IMR-90 (cell line): Measurements from ENCODE around the gene CHI3L1. TPM values are rescaled to one million over a fixed set of nuclear protein-coding genes. Genes with fewer than 3 reads are reported as not detected.

ENCODE experiments used
- ATAC-seq: fragments of 200-7000 bp; cut with Tn5 transposase; 2 replicates; pipeline ENCODE4 v1.9.1; 2020; ENCODE audit warnings: low read depth, mild to moderate bottlenecking, moderate library complexity
- BruUV-seq: library from RNA; stranded (reverse); fragments of 400-500 nt; replicated peaks from 2 replicates; lab custom pipeline; 2021; lab: Mats Ljungman, UMichigan
- CTCF ChIA-PET: fragments of 300-600 bp; formaldehyde crosslinking; extraction: SDS; loops from one replicate; lab custom pipeline; 2021; ENCODE audit warnings: antibody characterized with exemption; lab: Yijun Ruan, JAX
- POLR2A ChIA-PET: fragments of 300-600 bp; sonication (Branson Sonifier 250); formaldehyde crosslinking; loops from one replicate; lab custom pipeline; 2022; ENCODE audit warnings: antibody characterized with exemption; ENCODE audit not compliant: unreplicated experiment; lab: Charles Lee
- DNase-seq: peaks from one replicate; pipeline ENCODE4 v3.0.0; 2013
- H2AFZ ChIP-seq: replicated peaks from 2 replicates; pipeline ENCODE3; 2013; ENCODE audit warnings: low read length, mild to moderate bottlenecking; ENCODE audit not compliant: poor library complexity
- H2AK5ac ChIP-seq: 2 replicates; pipeline ENCODE4 v1.6.1; 2013; ENCODE audit warnings: low read depth, low read length, inconsistent platforms
- H2AK9ac ChIP-seq: replicated peaks from 2 replicates; pipeline ENCODE3; 2013; ENCODE audit warnings: mild to moderate bottlenecking, low read depth, low read length, moderate library complexity; ENCODE audit not compliant: poor library complexity
- H2BK120ac ChIP-seq: 2 replicates; pipeline ENCODE4 v1.6.1; 2013; ENCODE audit warnings: low read depth, low read length, inconsistent platforms
- H2BK15ac ChIP-seq: 3 replicates; pipeline ENCODE4 v1.6.1; 2013; ENCODE audit warnings: low read depth, low read length, inconsistent platforms
- H2BK20ac ChIP-seq: 2 replicates; pipeline ENCODE4 v1.6.1; 2013; ENCODE audit warnings: low read depth, mild to moderate bottlenecking, inconsistent platforms, low read length, moderate library complexity
- H2BK5ac ChIP-seq: 2 replicates; pipeline ENCODE4 v1.6.1; 2013; ENCODE audit warnings: mild to moderate bottlenecking, low read depth, low read length, inconsistent platforms; ENCODE audit not compliant: poor library complexity, severe bottlenecking
- H3K14ac ChIP-seq: replicated peaks from 2 replicates; pipeline ENCODE4 v1.6.1; 2013; ENCODE audit warnings: low read depth, low read length, inconsistent platforms
- H3K18ac ChIP-seq: 2 replicates; pipeline ENCODE4 v1.6.1; 2013; ENCODE audit warnings: low read depth, low read length, control low read depth
- H3K23ac ChIP-seq: 2 replicates; pipeline ENCODE4 v1.6.1; 2013; ENCODE audit warnings: low read depth, low read length, inconsistent platforms
- H3K27ac ChIP-seq: 2 replicates; pipeline ENCODE4 v1.5.1; 2013; ENCODE audit warnings: mild to moderate bottlenecking, control low read depth, low read length; ENCODE audit not compliant: insufficient read depth
- H3K27me3 ChIP-seq: 2 replicates; pipeline ENCODE4 v1.6.1; 2013; ENCODE audit warnings: low read length; ENCODE audit not compliant: control insufficient read depth, insufficient read depth
- H3K36me3 ChIP-seq: 2 replicates; pipeline ENCODE4 v1.6.1; 2013; ENCODE audit warnings: low read length, mixed read lengths; ENCODE audit not compliant: control insufficient read depth, insufficient read depth
- H3K4ac ChIP-seq: 2 replicates; pipeline ENCODE4 v1.6.1; 2013; ENCODE audit warnings: low read depth, low read length, inconsistent platforms
- H3K4me1 ChIP-seq: 2 replicates; pipeline ENCODE4 v1.6.1; 2013; ENCODE audit warnings: low read length, mixed read lengths; ENCODE audit not compliant: control insufficient read depth, insufficient read depth
- H3K4me2 ChIP-seq: 2 replicates; pipeline ENCODE4 v1.6.1; 2013; ENCODE audit warnings: low read depth, mild to moderate bottlenecking, control low read depth, low read length, moderate library complexity
- H3K4me3 ChIP-seq: 2 replicates; pipeline ENCODE4 v1.5.1; 2013; ENCODE audit warnings: low read depth, mild to moderate bottlenecking, control low read depth, low read length, moderate library complexity; ENCODE audit not compliant: insufficient read depth
- H3K56ac ChIP-seq: 2 replicates; pipeline ENCODE4 v1.6.1; 2013; ENCODE audit warnings: low read length, inconsistent platforms; ENCODE audit not compliant: insufficient read depth; ENCODE audit errors: extremely low read depth
- H3K79me1 ChIP-seq, 2 experiments: 2 replicates each; pipeline ENCODE4 v1.6.1; 2013; ENCODE audit warnings: low read length in 2 of 2, inconsistent platforms in 1 of 2, low read depth in 1 of 2
- H3K9ac ChIP-seq: 2 replicates; pipeline ENCODE4 v1.6.1; 2013; ENCODE audit warnings: low read depth, low read length, control low read depth
- H3K9me1 ChIP-seq: 2 replicates; pipeline ENCODE4 v1.6.1; 2013; ENCODE audit warnings: low read length, inconsistent platforms; ENCODE audit not compliant: insufficient read depth
- H3K9me3 ChIP-seq: 2 replicates; pipeline ENCODE4 v1.6.1; 2013; ENCODE audit warnings: low read length; ENCODE audit not compliant: control insufficient read depth, insufficient read depth
- H4K20me1 ChIP-seq: 2 replicates; pipeline ENCODE4 v1.6.1; 2013; ENCODE audit warnings: low read length, inconsistent platforms; ENCODE audit not compliant: insufficient read depth
- H4K5ac ChIP-seq: 2 replicates; pipeline ENCODE4 v1.6.1; 2013; ENCODE audit warnings: mild to moderate bottlenecking, low read depth, low read length, control low read depth
- H4K8ac ChIP-seq, 2 experiments: 2 replicates each; pipeline ENCODE4 v1.6.1; 2013; ENCODE audit warnings: low read depth in 2 of 2, low read length in 2 of 2, control low read depth in 1 of 2, inconsistent platforms in 1 of 2
- H4K91ac ChIP-seq: 2 replicates; pipeline ENCODE4 v1.6.1; 2013; ENCODE audit warnings: low read depth, low read length, inconsistent platforms; ENCODE audit not compliant: insufficient read depth
- CHD1 ChIP-seq: IDR thresholded peaks from 2 replicates; pipeline ENCODE4 v1.6.1; 2012; ENCODE audit warnings: low read depth, low read length, improper control_type of control experiment
- FOS ChIP-seq: fragments of 150-350 bp; IDR thresholded peaks from 2 replicates; pipeline ENCODE4 v1.6.1; 2016; ENCODE audit warnings: low read depth, low read length
- MAFK ChIP-seq: IDR thresholded peaks from 2 replicates; pipeline ENCODE4 v1.6.1; 2012; ENCODE audit warnings: low read depth, low read length, improper control_type of control experiment
- MXI1 ChIP-seq: IDR thresholded peaks from 2 replicates; pipeline ENCODE4 v1.6.1; 2012; ENCODE audit warnings: low read depth, mild to moderate bottlenecking, low read length, moderate library complexity, borderline replicate concordance
- RFX5 ChIP-seq: IDR thresholded peaks from 2 replicates; pipeline ENCODE4 v1.8.0; 2012; ENCODE audit warnings: low read depth, mild to moderate bottlenecking, low read length, moderate library complexity
- WGBS, 2 experiments: methylation state at CpG; one replicate each; pipeline versions ENCODE4 v1.1.5 to v1.1.7; 2013; ENCODE audit warnings: missing lambda C conversion rate in 2 of 2; ENCODE audit not compliant: insufficient read length in 1 of 2; ENCODE audit errors: extremely low coverage in 2 of 2; 5-methylcytosine and 5-hydroxymethylcytosine counted together
- dilution Hi-C: fragments of 300-500 bp; cut with HindIII; formaldehyde crosslinking; loops from one replicate; pipeline ENCODE4 v1.14.3; 2018; ENCODE audit warnings: low sequenced_read_pairs; ENCODE audit not compliant: unreplicated experiment
- in situ Hi-C: fragments of 300-500 bp; cut with MboI; formaldehyde crosslinking; loops from 3 replicates; pipeline ENCODE4 v1.14.3; 2019; ENCODE audit warnings: low sequenced_read_pairs, inconsistent platforms, mixed read lengths
- intact Hi-C: fragments of 100-400 bp; cut with micrococcal nuclease; formaldehyde crosslinking; loops from 2 replicates; pipeline ENCODE4 v1.10.0; 2022
- polyA plus RNA-seq, 3 experiments: library from polyadenylated mRNA; depleted of rRNA; stranded (reverse); fragments of >200 nt; gene quantifications; 2 replicates each; pipeline ENCODE4 v1.2.3, GENCODE V29; 2012; ENCODE audit warnings: low replicate concordance in 1 of 3
- total RNA-seq: library from RNA; depleted of rRNA; stranded (reverse); fragments of >200 nt; gene quantifications from 2 replicates; pipeline ENCODE4 v1.2.3, GENCODE V29; 2012
- TF ChIP-seq, protein P1 (sequence below): conservative IDR thresholded peaks from 2 replicates; pipeline ENCODE4 v1.5.1; 2012; ENCODE audit warnings: mild to moderate bottlenecking, low read depth, low read length, improper control_type of control experiment

Gene CHI3L1
- total and polyA plus RNA-seq, 2 of the 4 experiments (the other 2 are of a cell fraction) = 0.17 TPM; not detected in 1

DNA sequence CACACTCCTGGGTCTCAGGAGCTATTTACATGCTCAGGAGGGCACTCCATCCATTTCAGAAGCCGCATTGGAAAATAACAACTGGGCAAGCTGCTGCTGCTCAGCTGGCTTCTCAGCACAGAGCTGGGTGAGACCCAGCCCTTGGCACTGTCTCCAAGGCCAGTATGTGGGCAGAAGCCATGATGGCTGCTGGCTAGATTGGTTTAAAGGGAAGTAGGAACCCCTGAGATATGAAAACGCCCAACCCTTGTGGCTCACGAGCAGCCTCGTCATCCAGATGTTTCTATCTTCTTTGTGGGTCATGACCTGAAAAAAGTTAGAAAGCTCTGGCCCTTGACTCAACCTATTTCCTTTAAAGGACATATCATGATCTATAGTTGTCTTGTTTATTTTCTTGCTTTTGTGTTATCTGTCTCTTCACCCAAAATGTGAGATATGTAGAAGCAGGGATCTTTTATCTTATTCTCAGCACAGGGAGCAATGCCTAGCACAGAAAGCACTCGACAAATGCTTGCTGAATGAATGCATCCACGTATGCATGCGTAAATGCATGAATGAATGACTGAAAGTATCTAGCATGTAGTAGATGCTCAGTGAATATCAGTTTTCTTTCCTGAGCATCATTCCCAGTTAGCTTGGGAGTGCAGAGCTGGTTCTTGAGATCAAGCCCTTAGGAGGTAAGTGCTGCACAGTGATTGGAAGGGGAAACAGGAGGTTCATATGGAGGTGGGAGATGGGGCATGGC is 22.4 kb downstream of the CHI3L1 start:
- no peaks in the 10 kb centered on the region for H3K4me1 ChIP-seq
- intact Hi-C loops = no loop called here
- no peak overlapping the region for H3K23ac ChIP-seq
- H3K4me3 ChIP-seq = no peak overlapping the region
- no TSS peak for BruUV-seq
- POLR2A ChIA-PET = no interaction called here
- TF ChIP-seq MXI1 (no peak), MAFK (no peak), FOS (no peak), CHD1 (no peak), RFX5 (no peak)
- TF ChIP-seq, protein P1, sequence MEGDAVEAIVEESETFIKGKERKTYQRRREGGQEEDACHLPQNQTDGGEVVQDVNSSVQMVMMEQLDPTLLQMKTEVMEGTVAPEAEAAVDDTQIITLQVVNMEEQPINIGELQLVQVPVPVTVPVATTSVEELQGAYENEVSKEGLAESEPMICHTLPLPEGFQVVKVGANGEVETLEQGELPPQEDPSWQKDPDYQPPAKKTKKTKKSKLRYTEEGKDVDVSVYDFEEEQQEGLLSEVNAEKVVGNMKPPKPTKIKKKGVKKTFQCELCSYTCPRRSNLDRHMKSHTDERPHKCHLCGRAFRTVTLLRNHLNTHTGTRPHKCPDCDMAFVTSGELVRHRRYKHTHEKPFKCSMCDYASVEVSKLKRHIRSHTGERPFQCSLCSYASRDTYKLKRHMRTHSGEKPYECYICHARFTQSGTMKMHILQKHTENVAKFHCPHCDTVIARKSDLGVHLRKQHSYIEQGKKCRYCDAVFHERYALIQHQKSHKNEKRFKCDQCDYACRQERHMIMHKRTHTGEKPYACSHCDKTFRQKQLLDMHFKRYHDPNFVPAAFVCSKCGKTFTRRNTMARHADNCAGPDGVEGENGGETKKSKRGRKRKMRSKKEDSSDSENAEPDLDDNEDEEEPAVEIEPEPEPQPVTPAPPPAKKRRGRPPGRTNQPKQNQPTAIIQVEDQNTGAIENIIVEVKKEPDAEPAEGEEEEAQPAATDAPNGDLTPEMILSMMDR = no peak
- H4K5ac ChIP-seq = no peak overlapping the region
- no peak overlapping the region for H2BK120ac ChIP-seq
- H3K9me1 ChIP-seq = no peaks in the 10 kb centered on the region
- no peak overlapping the region for H2BK15ac ChIP-seq
- ATAC-seq (no peak), DNase-seq (no peak)
- H4K91ac ChIP-seq = no peak overlapping the region
- CTCF ChIA-PET = interaction anchor here (0.5 kb wide), 1 partner anchor 11 kb away, joined by 3 read pairs; no protein-coding TSS in a partner anchor
- H3K9me3 ChIP-seq = no peaks in the 10 kb centered on the region
- H3K56ac ChIP-seq = no peak overlapping the region
- dilution Hi-C loops = no loop called here
- H4K20me1 ChIP-seq = no peaks in the 10 kb centered on the region
- H2AFZ ChIP-seq = no peak overlapping the region
- no peak overlapping the region for H4K8ac ChIP-seq
- no peak overlapping the region for H3K9ac ChIP-seq
- H3K27me3 ChIP-seq = peaks cover 35% of the 10 kb centered on the region
- no peak overlapping the region for H3K14ac ChIP-seq
- no peak overlapping the region for H2BK20ac ChIP-seq
- no peaks in the 10 kb centered on the region for H3K79me1 ChIP-seq
- no peak overlapping the region for H3K4me2 ChIP-seq
- no peak overlapping the region for H3K27ac ChIP-seq
- no peak overlapping the region for H3K4ac ChIP-seq
- no peaks in the 10 kb centered on the region for H3K36me3 ChIP-seq
- H2AK9ac ChIP-seq = peak overlapping the region; percentile 28
- no peak overlapping the region for H2BK5ac ChIP-seq
- in situ Hi-C loops = no loop called here
- 76% methylated on average over 3 of the region's 7 CpGs; no CpG with 5 or more reads in 1 of the 2 experiments for WGBS, 2 experiments
- H2AK5ac ChIP-seq = no peak overlapping the region
- no peak overlapping the region for H3K18ac ChIP-seq
